Erythroblast (primary cell): ENCODE data around the gene ERFL.

Experiments
- GATA1 ChIP-seq: IDR thresholded peaks from 2 replicates; pipeline ENCODE4 v1.6.1; 2011; ENCODE audit warnings: low read depth, mild to moderate bottlenecking, control low read depth, low read length, moderate library complexity
- POLR2A ChIP-seq: IDR thresholded peaks from 2 replicates; pipeline ENCODE4 v1.6.1; 2011; ENCODE audit warnings: mild to moderate bottlenecking, low read length

DNA sequence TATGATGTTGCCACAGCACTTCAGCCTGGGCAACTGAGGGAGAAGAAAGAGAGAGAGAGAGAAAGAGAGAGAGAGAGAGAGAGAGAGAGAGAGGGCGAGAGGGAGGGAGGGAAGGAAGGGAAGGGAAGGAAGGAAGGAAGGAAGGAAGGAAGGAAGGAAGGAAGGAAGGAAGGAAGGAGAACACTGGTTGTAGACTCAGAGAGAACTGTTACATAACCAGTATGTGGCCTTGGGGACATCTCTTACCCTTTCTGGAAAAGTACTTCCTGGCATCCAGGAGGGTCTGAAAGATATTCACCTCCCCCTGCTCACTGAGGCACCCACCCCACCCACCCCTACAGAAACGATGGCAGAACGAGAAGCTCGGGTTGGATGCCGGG is 47.9 kb downstream of the ERFL start:
- TF ChIP-seq POLR2A (no peak), GATA1 (no peak)
